Upper lobe of left lung (tissue), 6 donors: ENCODE results near the gene HUNK. TPM values are rescaled to one million over a fixed set of nuclear protein-coding genes. Genes with fewer than 3 reads are reported as not detected.

Experiments used
- ATAC-seq, 2 donors: fragments of 200-7000 bp; cut with Tn5 transposase; one replicate each; pipeline ENCODE4 v1.9.1; 2022; ENCODE audit warnings: mild to moderate bottlenecking in 2 of 2, moderate library complexity in 2 of 2; ENCODE audit not compliant: low FRiP score in 2 of 2
- DNase-seq, 2 donors: peaks; one replicate each; pipeline ENCODE4 v3.0.0-alpha.2; 2019 to 2020
- H3K27ac ChIP-seq, 4 donors: fragments of 200-600 bp; sonication (generic); one replicate each; pipeline ENCODE4 v1.5.1; 2016 to 2019
- H3K27me3 ChIP-seq, 4 donors: fragments of 200-600 bp; sonication (generic); one replicate each; pipeline ENCODE4 v1.5.1; 2017 to 2019
- H3K36me3 ChIP-seq, 4 donors: fragments of 200-600 bp; sonication (generic); one replicate each; pipeline ENCODE4 v1.5.1; 2016 to 2019
- H3K4me1 ChIP-seq, 4 donors: fragments of 200-600 bp; sonication (generic); one replicate each; pipeline ENCODE4 v1.5.1; 2018 to 2019
- H3K4me3 ChIP-seq, 4 donors: fragments of 200-600 bp; sonication (generic); one replicate each; pipeline ENCODE4 v1.5.1; 2017 to 2019; ENCODE audit warnings: mild to moderate bottlenecking in 2 of 4, moderate library complexity in 1 of 4
- H3K9me3 ChIP-seq, 4 donors: fragments of 200-600 bp; sonication (generic); one replicate each; pipeline ENCODE4 v1.5.1; 2018 to 2019
- CTCF ChIP-seq, 6 experiments: fragments of 450-650 bp in 4 of 6; fragments of 200-600 bp in 2 of 6; sonication (generic) in 2 of 6; IDR thresholded peaks; one replicate each; pipeline ENCODE4 v1.5.1; 2016 to 2019; ENCODE audit warnings: antibody characterized with exemption in 6 of 6
- EP300 ChIP-seq, 4 donors: sonication (generic); formaldehyde crosslinking; IDR thresholded peaks; one replicate each; pipeline ENCODE4 v1.5.1; 2017; ENCODE audit warnings: antibody characterized with exemption in 4 of 4, control low read depth in 2 of 4
- POLR2A ChIP-seq, 4 donors: fragments of 450-650 bp; IDR thresholded peaks; one replicate each; pipeline ENCODE4 v1.5.1; 2016 to 2017; ENCODE audit warnings: antibody characterized with exemption in 4 of 4, mild to moderate bottlenecking in 2 of 4
- POLR2AphosphoS5 ChIP-seq, 2 donors: sonication (generic); formaldehyde crosslinking; IDR thresholded peaks; one replicate each; pipeline ENCODE4 v1.5.1; 2017; ENCODE audit warnings: antibody characterized with exemption in 2 of 2
- WGBS, 2 donors: methylation state at CpG; one replicate each; pipeline ENCODE4 v1.1.5; 2017 to 2018; 5-methylcytosine and 5-hydroxymethylcytosine counted together
- total RNA-seq, 6 donors: library from RNA; depleted of rRNA in 4 of 6; stranded (reverse); fragments of >200 nt in 4 of 6; gene quantifications; one replicate each; pipeline versions ENCODE4 v1.1.0 to v1.2.1, GENCODE V29; 2016 to 2021
- donor health status: DM: no; HTN: no; CAD: no; lungs with moderate emphysema.
- donor health status: DM: no; HTN: yes; CAD: no; lungs with severe emphysema.

HUNK gene
- total RNA-seq, 6 donors from 2014 or later = 1.1 to 6.2 (median 2.2) TPM

- no peak overlapping the region for H3K27ac ChIP-seq
- 68 to 77% methylated on average over 2 of the region's 2 CpGs for WGBS, 2 donors
These were observed 130.6 kb downstream of the HUNK start for GRCh38 chr21:32003411-32003810.

DNA sequence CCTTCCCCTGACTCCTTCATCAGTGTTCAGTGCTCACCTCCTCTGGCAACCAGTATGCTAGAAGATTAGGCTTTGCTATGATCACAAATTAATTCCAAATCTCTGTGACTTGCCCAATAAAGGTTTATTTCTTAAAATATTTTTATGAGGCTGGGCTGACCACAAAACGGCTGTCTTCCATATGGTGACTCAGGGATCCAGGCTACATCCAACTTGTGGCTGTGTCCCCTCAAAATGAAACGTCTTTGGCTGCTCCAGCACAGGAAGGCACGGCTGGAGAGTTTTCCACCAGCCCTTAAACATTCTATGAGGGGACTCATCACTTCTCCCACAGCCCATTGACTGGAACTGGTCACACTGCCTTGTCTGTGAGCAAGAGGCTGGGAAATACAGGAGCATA lies 131.5 kb downstream of the HUNK start:
- Histone ChIP-seq H3K27me3 (no peaks in the 10 kb centered on the region), H3K9me3 (no peaks in the 10 kb centered on the region), H3K4me3 (no peak overlapping the region), H3K4me1 (no peaks in the 10 kb centered on the region), H3K36me3 (no peaks in the 10 kb centered on the region), H3K27ac (no peak overlapping the region)
- WGBS, 2 donors = 71 to 74% methylated on average over 3 of the region's 3 CpGs
- no peak for TF ChIP-seq EP300 (IDR thresholded peaks at IDR 0.05)
- no peak for DNase-seq
- no peak for ATAC-seq

More at GRCh38 chr21:32003411-32003810, 130.6 kb downstream of the HUNK start:
- Histone ChIP-seq H3K4me1 (no peaks in the 10 kb centered on the region), H3K36me3 (peaks cover 0 to 5% (median 0%) of the 10 kb centered on the region in 4 donors), H3K27me3 (no peaks in the 10 kb centered on the region), H3K9me3 (no peaks in the 10 kb centered on the region), H3K4me3 (no peak overlapping the region)
- DNase-seq (no peak), ATAC-seq (no peak)
- no peak for TF ChIP-seq EP300 (IDR thresholded peaks at IDR 0.05)
- TF ChIP-seq POLR2A (IDR thresholded peaks at IDR 0.05) = no peak
- TF ChIP-seq POLR2AphosphoS5 (IDR thresholded peaks at IDR 0.05) = no peak
- no peak for TF ChIP-seq CTCF (IDR thresholded peaks at IDR 0.05)

GRCh38 chr21:32007456-32007855 lies 134.6 kb downstream of the HUNK start:
- Histone ChIP-seq H3K9me3 (no peaks in the 10 kb centered on the region), H3K4me1 (no peaks in the 10 kb centered on the region), H3K27me3 (no peaks in the 10 kb centered on the region), H3K36me3 (no peaks in the 10 kb centered on the region), H3K4me3 (no peak overlapping the region), H3K27ac (no peak overlapping the region)
- DNase-seq (no peak), ATAC-seq (peak in 1 of 2 donors; percentile 78)
- no peak for TF ChIP-seq POLR2AphosphoS5 (IDR thresholded peaks at IDR 0.05)
- no peak for TF ChIP-seq EP300 (IDR thresholded peaks at IDR 0.05)
- no peak for TF ChIP-seq POLR2A (IDR thresholded peaks at IDR 0.05)
- TF ChIP-seq CTCF (IDR thresholded peaks at IDR 0.05) = no peak
- 81 to 88% methylated on average over 5 of the region's 5 CpGs for WGBS, 2 donors

GRCh38 chr21:32008714-32009113 lies 135.9 kb downstream of the HUNK start:
- ATAC-seq = no peak
- no peaks in the 10 kb centered on the region for H3K27me3 ChIP-seq
- no peaks in the 10 kb centered on the region for H3K4me1 ChIP-seq
- no peaks in the 10 kb centered on the region for H3K36me3 ChIP-seq
- no peak for DNase-seq
- H3K9me3 ChIP-seq = no peaks in the 10 kb centered on the region
- WGBS, 2 donors = 67 to 78% methylated on average over 2 of the region's 2 CpGs
- H3K4me3 ChIP-seq = no peak overlapping the region
- TF ChIP-seq CTCF (IDR thresholded peaks at IDR 0.05) (no peak), POLR2A (IDR thresholded peaks at IDR 0.05) (no peak), EP300 (IDR thresholded peaks at IDR 0.05) (no peak), POLR2AphosphoS5 (IDR thresholded peaks at IDR 0.05) (no peak)
- H3K27ac ChIP-seq = no peak overlapping the region

DNA sequence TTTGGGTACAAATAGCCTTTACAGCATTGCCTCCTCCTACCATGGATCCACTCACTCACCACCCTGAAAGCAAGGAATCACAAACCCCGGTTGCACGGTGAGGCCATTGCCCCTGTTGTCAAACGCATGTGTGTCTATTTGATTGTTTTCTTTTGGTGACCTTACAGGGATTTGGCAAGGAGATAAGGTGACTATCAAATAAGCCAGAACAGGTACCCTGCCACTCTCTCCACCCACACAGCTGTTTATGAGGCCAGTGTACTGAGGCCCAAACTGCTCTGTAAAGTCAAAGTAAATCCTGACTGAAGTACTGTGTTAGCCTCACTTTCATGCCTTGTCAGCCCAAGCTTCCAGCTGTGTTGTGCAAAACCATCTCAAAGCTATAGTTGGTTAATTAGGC lies 136.4 kb downstream of the HUNK start:
- Histone ChIP-seq H3K4me3 (no peak overlapping the region), H3K27ac (no peak overlapping the region), H3K27me3 (no peaks in the 10 kb centered on the region), H3K4me1 (no peaks in the 10 kb centered on the region), H3K9me3 (no peaks in the 10 kb centered on the region), H3K36me3 (no peaks in the 10 kb centered on the region)
- 46 to 56% methylated on average over 3 of the region's 3 CpGs for WGBS, 2 donors
- TF ChIP-seq EP300 (IDR thresholded peaks at IDR 0.05) = no peak
- no peak for TF ChIP-seq POLR2AphosphoS5 (IDR thresholded peaks at IDR 0.05)
- TF ChIP-seq POLR2A (IDR thresholded peaks at IDR 0.05) = no peak
- TF ChIP-seq CTCF (IDR thresholded peaks at IDR 0.05) = no peak
- no peak for ATAC-seq
- DNase-seq = no peak
